Measurements from ENCODE around the gene MYO15A.

Gene MYO15A

GRCh38 chr17:18105027-18105426 lies 3.5 kb upstream of the MYO15A start:
- no peak overlapping the region for H3K27ac ChIP-seq (ENCODE audit: low read length)
- H3K4me3 ChIP-seq (ENCODE audit: low read length in 2 of 2): no peak overlapping the region
- no peaks in the 10 kb centered on the region for H3K9me3 ChIP-seq (ENCODE audit: control insufficient read depth in 2 of 2, low read length in 2 of 2)
- no peaks in the 10 kb centered on the region for H3K27me3 ChIP-seq (ENCODE audit: control insufficient read depth in 1 of 2, insufficient read depth in 2 of 2, low read length in 2 of 2)
- peaks cover 10 to 28% of the 10 kb centered on the region in 2 donors for H3K36me3 ChIP-seq (ENCODE audit: control insufficient read depth in 2 of 2, insufficient read depth in 2 of 2, low read length in 2 of 2)
- H3K9ac ChIP-seq (ENCODE audit: low read length in 2 of 2): no peak overlapping the region
- no peaks in the 10 kb centered on the region for H3K4me1 ChIP-seq (ENCODE audit: control insufficient read depth, insufficient read depth, low read length)

- peaks cover 5 to 23% of the 10 kb centered on the region in 2 donors for H3K36me3 ChIP-seq (ENCODE audit: control insufficient read depth in 2 of 2, insufficient read depth in 2 of 2, low read length in 2 of 2)
- no peaks in the 10 kb centered on the region for H3K27me3 ChIP-seq (ENCODE audit: control insufficient read depth in 1 of 2, insufficient read depth in 2 of 2, low read length in 2 of 2)
- no peaks in the 10 kb centered on the region for H3K9me3 ChIP-seq (ENCODE audit: control insufficient read depth in 2 of 2, low read length in 2 of 2)
- H3K4me1 ChIP-seq (ENCODE audit: control insufficient read depth, insufficient read depth, low read length): no peaks in the 10 kb centered on the region
- no peak overlapping the region for H3K9ac ChIP-seq (ENCODE audit: low read length in 2 of 2)
- no peak overlapping the region for H3K27ac ChIP-seq (ENCODE audit: low read length)
- H3K4me3 ChIP-seq (ENCODE audit: low read length in 2 of 2): no peak overlapping the region
Measured at GRCh38 chr17:18105595-18105994, 3.0 kb upstream of the MYO15A start.

GRCh38 chr17:18106211-18106610 lies 2.3 kb upstream of the MYO15A start:
- Histone ChIP-seq H3K9me3 (ENCODE audit: control insufficient read depth in 2 of 2, low read length in 2 of 2) (no peaks in the 10 kb centered on the region), H3K4me3 (ENCODE audit: low read length in 2 of 2) (no peak overlapping the region), H3K9ac (ENCODE audit: low read length in 2 of 2) (no peak overlapping the region), H3K36me3 (ENCODE audit: control insufficient read depth in 2 of 2, insufficient read depth in 2 of 2, low read length in 2 of 2) (peaks cover 5 to 23% of the 10 kb centered on the region in 2 donors), H3K4me1 (ENCODE audit: control insufficient read depth, insufficient read depth, low read length) (no peaks in the 10 kb centered on the region), H3K27ac (ENCODE audit: low read length) (no peak overlapping the region), H3K27me3 (ENCODE audit: control insufficient read depth in 1 of 2, insufficient read depth in 2 of 2, low read length in 2 of 2) (no peaks in the 10 kb centered on the region)

- no peak overlapping the region for H3K27ac ChIP-seq (ENCODE audit: low read length)
- no peaks in the 10 kb centered on the region for H3K27me3 ChIP-seq (ENCODE audit: control insufficient read depth in 1 of 2, insufficient read depth in 2 of 2, low read length in 2 of 2)
- H3K4me3 ChIP-seq (ENCODE audit: low read length in 2 of 2): no peak overlapping the region
- no peak overlapping the region for H3K9ac ChIP-seq (ENCODE audit: low read length in 2 of 2)
- H3K9me3 ChIP-seq (ENCODE audit: control insufficient read depth in 2 of 2, low read length in 2 of 2): no peaks in the 10 kb centered on the region
- H3K36me3 ChIP-seq (ENCODE audit: control insufficient read depth in 2 of 2, insufficient read depth in 2 of 2, low read length in 2 of 2): peaks cover 5 to 21% of the 10 kb centered on the region in 2 donors
- no peaks in the 10 kb centered on the region for H3K4me1 ChIP-seq (ENCODE audit: control insufficient read depth, insufficient read depth, low read length)
Measured at GRCh38 chr17:18107061-18107790, 1.3 kb upstream of the MYO15A start.

GRCh38 chr17:18107971-18108370 lies 585 bp upstream of the MYO15A start:
- Histone ChIP-seq H3K9me3 (ENCODE audit: control insufficient read depth in 2 of 2, low read length in 2 of 2) (no peaks in the 10 kb centered on the region), H3K27ac (ENCODE audit: low read length) (no peak overlapping the region), H3K27me3 (ENCODE audit: control insufficient read depth in 1 of 2, insufficient read depth in 2 of 2, low read length in 2 of 2) (no peaks in the 10 kb centered on the region), H3K9ac (ENCODE audit: low read length in 2 of 2) (no peak overlapping the region), H3K36me3 (ENCODE audit: control insufficient read depth in 2 of 2, insufficient read depth in 2 of 2, low read length in 2 of 2) (peaks cover 5 to 17% of the 10 kb centered on the region in 2 donors), H3K4me1 (ENCODE audit: control insufficient read depth, insufficient read depth, low read length) (no peaks in the 10 kb centered on the region), H3K4me3 (ENCODE audit: low read length in 2 of 2) (no peak overlapping the region)

GRCh38 chr17:18109935-18110485 lies 1.5 kb downstream of the MYO15A start:
- H3K36me3 ChIP-seq (ENCODE audit: control insufficient read depth in 2 of 2, insufficient read depth in 2 of 2, low read length in 2 of 2): peaks cover 5 to 14% of the 10 kb centered on the region in 2 donors
- H3K9me3 ChIP-seq (ENCODE audit: control insufficient read depth in 2 of 2, low read length in 2 of 2): no peaks in the 10 kb centered on the region
- no peak overlapping the region for H3K9ac ChIP-seq (ENCODE audit: low read length in 2 of 2)
- no peak overlapping the region for H3K4me3 ChIP-seq (ENCODE audit: low read length in 2 of 2)
- no peak overlapping the region for H3K27ac ChIP-seq (ENCODE audit: low read length)
- no peaks in the 10 kb centered on the region for H3K4me1 ChIP-seq (ENCODE audit: control insufficient read depth, insufficient read depth, low read length)
- H3K27me3 ChIP-seq (ENCODE audit: control insufficient read depth in 1 of 2, insufficient read depth in 2 of 2, low read length in 2 of 2): peaks cover 0 to 3% of the 10 kb centered on the region in 2 donors

- peaks cover 5 to 12% of the 10 kb centered on the region in 2 donors for H3K36me3 ChIP-seq (ENCODE audit: control insufficient read depth in 2 of 2, insufficient read depth in 2 of 2, low read length in 2 of 2)
- H3K9ac ChIP-seq (ENCODE audit: low read length in 2 of 2): no peak overlapping the region
- no peaks in the 10 kb centered on the region for H3K9me3 ChIP-seq (ENCODE audit: control insufficient read depth in 2 of 2, low read length in 2 of 2)
- H3K27me3 ChIP-seq (ENCODE audit: control insufficient read depth in 1 of 2, insufficient read depth in 2 of 2, low read length in 2 of 2): peaks cover 0 to 6% of the 10 kb centered on the region in 2 donors
- H3K27ac ChIP-seq (ENCODE audit: low read length): no peak overlapping the region
- H3K4me1 ChIP-seq (ENCODE audit: control insufficient read depth, insufficient read depth, low read length): no peaks in the 10 kb centered on the region
- no peak overlapping the region for H3K4me3 ChIP-seq (ENCODE audit: low read length in 2 of 2)
Measured at GRCh38 chr17:18110636-18111145, 2.1 kb downstream of the MYO15A start.

GRCh38 chr17:18111330-18111971 lies 2.9 kb downstream of the MYO15A start:
- Histone ChIP-seq H3K4me3 (ENCODE audit: low read length in 2 of 2) (no peak overlapping the region), H3K36me3 (ENCODE audit: control insufficient read depth in 2 of 2, insufficient read depth in 2 of 2, low read length in 2 of 2) (peaks cover 0 to 5% of the 10 kb centered on the region in 2 donors), H3K4me1 (ENCODE audit: control insufficient read depth, insufficient read depth, low read length) (no peaks in the 10 kb centered on the region), H3K9me3 (ENCODE audit: control insufficient read depth in 2 of 2, low read length in 2 of 2) (no peaks in the 10 kb centered on the region), H3K27me3 (ENCODE audit: control insufficient read depth in 1 of 2, insufficient read depth in 2 of 2, low read length in 2 of 2) (peaks cover 0 to 11% of the 10 kb centered on the region in 2 donors), H3K27ac (ENCODE audit: low read length) (no peak overlapping the region), H3K9ac (ENCODE audit: low read length in 2 of 2) (no peak overlapping the region)

- Histone ChIP-seq H3K9me3 (ENCODE audit: control insufficient read depth in 2 of 2, low read length in 2 of 2) (no peaks in the 10 kb centered on the region), H3K27me3 (ENCODE audit: control insufficient read depth in 1 of 2, insufficient read depth in 2 of 2, low read length in 2 of 2) (peaks cover 0 to 11% of the 10 kb centered on the region in 2 donors), H3K36me3 (ENCODE audit: control insufficient read depth in 2 of 2, insufficient read depth in 2 of 2, low read length in 2 of 2) (no peaks in the 10 kb centered on the region), H3K9ac (ENCODE audit: low read length in 2 of 2) (no peak overlapping the region), H3K4me1 (ENCODE audit: control insufficient read depth, insufficient read depth, low read length) (no peaks in the 10 kb centered on the region), H3K4me3 (ENCODE audit: low read length in 2 of 2) (no peak overlapping the region), H3K27ac (ENCODE audit: low read length) (no peak overlapping the region)
Measured at GRCh38 chr17:18115517-18115916, 7.0 kb downstream of the MYO15A start.

- Histone ChIP-seq H3K27me3 (ENCODE audit: control insufficient read depth in 1 of 2, insufficient read depth in 2 of 2, low read length in 2 of 2) (peaks cover 0 to 11% of the 10 kb centered on the region in 2 donors), H3K9ac (ENCODE audit: low read length in 2 of 2) (no peak overlapping the region), H3K4me3 (ENCODE audit: low read length in 2 of 2) (no peak overlapping the region), H3K4me1 (ENCODE audit: control insufficient read depth, insufficient read depth, low read length) (no peaks in the 10 kb centered on the region), H3K27ac (ENCODE audit: low read length) (no peak overlapping the region), H3K9me3 (ENCODE audit: control insufficient read depth in 2 of 2, low read length in 2 of 2) (no peaks in the 10 kb centered on the region), H3K36me3 (ENCODE audit: control insufficient read depth in 2 of 2, insufficient read depth in 2 of 2, low read length in 2 of 2) (no peaks in the 10 kb centered on the region)
Measured at GRCh38 chr17:18116078-18116477, 7.5 kb downstream of the MYO15A start.

All from stomach smooth muscle (tissue), 2 donors.